RWPE1 (cell line): ENCODE results near the gene ADORA2A.
"Not testable (repeated sequence)": the region's sequence is repeated elsewhere in the genome, so short reads cannot be mapped to it uniquely, and the experiment has no call there.

Experiments
- CTCF ChIA-PET: fragments of 350-600 bp; sonication (Branson Sonifier 250); formaldehyde crosslinking; extraction: SDS; loops from one replicate; lab custom pipeline; 2021; lab: Yijun Ruan, JAX
- POLR2A ChIA-PET: fragments of 400-600 bp; formaldehyde crosslinking; extraction: SDS; loops from one replicate; lab custom pipeline; 2020; ENCODE audit warnings: antibody characterized with exemption; ENCODE audit not compliant: low non-redundant PET; lab: Yijun Ruan, JAX
- DNase-seq: peaks from one replicate; pipeline ENCODE4 v3.0.0; 2012; ENCODE audit warnings: low spot score
- H3K27ac ChIP-seq: fragments of 450-650 bp; 2 replicates; pipeline ENCODE4 v1.5.1; 2017
- TF ChIP-seq, protein P1 (sequence below): fragments of 450-650 bp; conservative IDR thresholded peaks from 2 replicates; pipeline ENCODE4 v1.5.1; 2017; ENCODE audit warnings: low read depth, mild to moderate bottlenecking

Gene ADORA2A

DNA sequence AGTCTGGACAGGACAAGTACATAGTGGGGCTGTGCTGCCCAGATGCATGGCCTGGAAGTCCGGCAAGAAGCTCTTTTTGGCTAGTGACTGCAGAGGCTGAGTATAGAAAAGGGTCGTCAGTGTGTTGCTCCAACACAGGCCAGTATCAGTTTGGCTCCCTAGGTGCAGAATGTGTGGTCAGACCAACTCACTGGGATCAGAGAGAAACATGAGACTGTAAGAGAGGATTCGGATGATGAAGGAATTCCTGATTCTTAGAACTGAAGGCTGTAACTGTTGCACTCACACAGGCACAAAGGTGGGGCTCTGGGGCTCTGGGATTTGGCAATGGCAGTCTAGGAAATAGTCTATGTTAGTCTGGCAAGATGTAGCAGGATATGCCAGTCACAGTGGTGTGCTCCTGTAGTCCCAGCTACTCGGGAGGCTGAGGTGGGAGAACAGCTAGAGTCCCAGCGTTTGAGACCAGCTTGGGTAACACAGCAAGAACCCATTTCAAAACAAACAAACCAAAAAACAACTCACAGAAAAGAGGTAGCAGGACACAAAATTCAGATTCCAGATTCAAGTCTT is 56.7 kb downstream of the ADORA2A start:
- CTCF ChIA-PET = no interaction called here
- POLR2A ChIA-PET = no interaction called here
- no peak overlapping the region for H3K27ac ChIP-seq
- no peak for DNase-seq
- TF ChIP-seq, protein P1, sequence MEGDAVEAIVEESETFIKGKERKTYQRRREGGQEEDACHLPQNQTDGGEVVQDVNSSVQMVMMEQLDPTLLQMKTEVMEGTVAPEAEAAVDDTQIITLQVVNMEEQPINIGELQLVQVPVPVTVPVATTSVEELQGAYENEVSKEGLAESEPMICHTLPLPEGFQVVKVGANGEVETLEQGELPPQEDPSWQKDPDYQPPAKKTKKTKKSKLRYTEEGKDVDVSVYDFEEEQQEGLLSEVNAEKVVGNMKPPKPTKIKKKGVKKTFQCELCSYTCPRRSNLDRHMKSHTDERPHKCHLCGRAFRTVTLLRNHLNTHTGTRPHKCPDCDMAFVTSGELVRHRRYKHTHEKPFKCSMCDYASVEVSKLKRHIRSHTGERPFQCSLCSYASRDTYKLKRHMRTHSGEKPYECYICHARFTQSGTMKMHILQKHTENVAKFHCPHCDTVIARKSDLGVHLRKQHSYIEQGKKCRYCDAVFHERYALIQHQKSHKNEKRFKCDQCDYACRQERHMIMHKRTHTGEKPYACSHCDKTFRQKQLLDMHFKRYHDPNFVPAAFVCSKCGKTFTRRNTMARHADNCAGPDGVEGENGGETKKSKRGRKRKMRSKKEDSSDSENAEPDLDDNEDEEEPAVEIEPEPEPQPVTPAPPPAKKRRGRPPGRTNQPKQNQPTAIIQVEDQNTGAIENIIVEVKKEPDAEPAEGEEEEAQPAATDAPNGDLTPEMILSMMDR = no peak

DNA sequence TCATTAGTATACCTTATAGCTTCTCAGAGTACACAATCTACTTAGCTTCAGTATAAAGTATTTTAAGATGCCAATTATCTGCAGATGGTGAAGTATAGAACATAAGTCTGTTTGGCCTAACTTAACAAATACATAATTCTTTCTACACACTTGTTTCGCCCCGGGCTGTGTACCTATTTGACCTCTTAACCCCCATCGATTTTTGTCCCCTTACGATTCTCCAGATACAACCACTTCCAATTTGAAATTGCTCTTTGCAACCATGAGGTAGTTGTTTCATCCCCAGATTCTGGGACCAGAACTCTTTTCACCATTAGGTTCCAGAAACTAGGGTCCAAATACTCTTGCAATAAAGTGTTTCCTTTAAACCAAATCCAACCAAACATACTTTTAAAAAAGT is 57.8 kb downstream of the ADORA2A start:
- no peak for DNase-seq
- TF ChIP-seq, protein P1 = no peak
- CTCF ChIA-PET = no interaction called here
- H3K27ac ChIP-seq = no peak overlapping the region
- POLR2A ChIA-PET = no interaction called here

DNA sequence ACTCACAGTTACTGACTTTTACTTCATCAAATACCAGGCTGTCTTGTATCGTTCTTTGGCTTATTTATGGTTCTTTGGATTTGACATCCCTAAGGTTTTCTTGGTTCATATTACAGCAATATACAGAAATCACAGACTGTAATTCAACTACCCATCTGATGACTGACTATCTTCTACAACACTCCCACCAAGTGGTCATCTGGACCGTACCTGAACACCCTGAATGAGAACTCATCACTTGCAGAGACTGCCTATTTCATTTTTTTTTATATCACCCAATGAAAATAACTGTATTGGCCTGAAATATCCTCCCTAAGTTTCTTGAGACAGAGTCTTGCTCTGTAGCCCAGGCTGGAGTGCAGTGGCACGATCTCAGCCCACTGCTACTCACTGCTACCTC is 58.2 kb downstream of the ADORA2A start:
- DNase-seq = no peak
- TF ChIP-seq, protein P1 = no peak
- H3K27ac ChIP-seq = no peak overlapping the region
- ChIA-PET CTCF (no interaction called here), POLR2A (no interaction called here)

DNA sequence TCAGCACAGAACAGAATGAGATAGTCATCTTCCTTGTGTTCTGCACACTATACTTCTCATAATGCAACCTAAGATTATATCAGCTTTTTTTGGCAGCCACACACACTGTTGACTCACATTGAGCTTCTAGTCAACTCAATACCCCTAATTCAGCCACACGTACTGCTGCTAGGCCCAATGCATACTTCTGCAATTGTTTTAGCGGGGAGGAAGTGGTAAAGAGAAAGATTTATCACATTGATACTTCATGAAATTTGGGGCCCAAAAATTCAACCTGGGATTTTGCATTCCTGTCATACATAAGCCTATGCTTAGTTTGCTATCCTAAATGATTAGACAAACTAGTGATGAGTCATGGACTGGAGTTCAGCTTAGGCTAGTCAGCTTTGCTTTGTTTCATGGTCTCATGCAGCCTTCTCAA is 59.1 kb downstream of the ADORA2A start:
- CTCF ChIA-PET = no interaction called here
- POLR2A ChIA-PET = no interaction called here
- TF ChIP-seq, protein P1 = no peak
- H3K27ac ChIP-seq = no peak overlapping the region
- DNase-seq = peak; percentile 45

DNA sequence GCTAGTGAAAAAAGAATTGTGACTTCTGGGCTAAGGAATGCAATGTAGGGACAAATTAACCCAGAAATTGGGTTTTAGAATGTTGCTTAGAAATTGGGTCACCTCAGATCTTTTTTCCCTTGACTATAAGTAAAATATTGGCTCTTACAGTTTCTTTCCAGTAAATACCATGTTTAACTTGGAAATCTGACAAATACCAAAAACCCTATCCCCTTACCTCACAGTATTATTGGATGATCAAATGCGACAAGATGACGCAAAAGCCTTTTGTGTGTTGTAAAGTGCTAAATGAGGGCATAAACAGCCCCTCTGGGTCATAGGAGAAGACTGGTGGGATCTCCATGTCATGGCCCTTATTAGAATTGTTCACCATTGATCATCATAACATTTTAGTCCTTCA is 61.6 kb downstream of the ADORA2A start:
- ChIA-PET POLR2A (no interaction called here), CTCF (no interaction called here)
- H3K27ac ChIP-seq = no peak overlapping the region
- DNase-seq = no peak
- TF ChIP-seq, protein P1 = no peak

DNA sequence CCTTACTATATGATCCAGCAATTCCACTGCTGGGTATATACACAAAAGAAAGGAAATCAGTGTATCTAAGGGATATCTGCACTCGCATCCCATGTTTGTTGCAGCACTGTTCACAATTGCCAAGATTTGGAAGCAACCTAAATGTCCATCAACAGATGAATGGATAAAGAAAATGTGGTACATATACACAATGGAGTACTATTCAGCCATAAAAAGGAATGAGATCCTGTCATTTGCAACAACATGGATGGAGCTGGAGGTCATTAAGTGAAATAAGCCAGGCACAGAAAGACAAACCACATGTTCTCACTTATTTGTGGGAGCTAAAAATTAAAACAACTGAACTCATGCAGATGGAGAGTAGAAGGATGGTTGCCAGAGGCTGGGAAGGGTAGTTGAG is 62.0 kb downstream of the ADORA2A start:
- DNase-seq, H3K27ac ChIP-seq, POLR2A ChIA-PET, CTCF ChIA-PET: not testable (repeated sequence)
